ENCODE results near the gene HMHB1. TPM values are rescaled to one million over a fixed set of nuclear protein-coding genes. Genes with fewer than 3 reads are reported as not detected.

The HMHB1 gene
- total and polyA plus RNA-seq, 9 of the 15 experiments (the other 6 are each of a cell fraction or from before 2014, with no cell fraction given), result not detected

DNA sequence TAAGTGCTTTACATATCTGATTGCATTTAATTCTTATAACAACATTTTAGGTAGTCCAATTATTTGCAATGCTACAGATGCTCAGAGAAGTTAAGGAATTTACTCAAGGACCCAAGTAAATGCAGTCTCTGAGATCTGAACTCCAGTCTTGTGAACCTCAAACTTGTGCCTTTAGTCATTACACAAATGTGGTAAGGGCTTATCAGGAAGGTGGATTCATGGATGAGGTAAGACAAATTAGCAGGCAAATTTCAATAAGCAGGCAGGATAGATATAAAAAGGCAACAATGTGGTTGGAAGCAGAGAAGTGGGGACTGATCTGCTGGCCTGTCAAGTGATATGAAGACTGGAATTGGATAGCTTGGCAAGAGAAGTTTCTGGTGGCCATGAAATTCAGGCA is 29.5 kb downstream of the HMHB1 start (continued):
- TF ChIP-seq, protein P1, sequence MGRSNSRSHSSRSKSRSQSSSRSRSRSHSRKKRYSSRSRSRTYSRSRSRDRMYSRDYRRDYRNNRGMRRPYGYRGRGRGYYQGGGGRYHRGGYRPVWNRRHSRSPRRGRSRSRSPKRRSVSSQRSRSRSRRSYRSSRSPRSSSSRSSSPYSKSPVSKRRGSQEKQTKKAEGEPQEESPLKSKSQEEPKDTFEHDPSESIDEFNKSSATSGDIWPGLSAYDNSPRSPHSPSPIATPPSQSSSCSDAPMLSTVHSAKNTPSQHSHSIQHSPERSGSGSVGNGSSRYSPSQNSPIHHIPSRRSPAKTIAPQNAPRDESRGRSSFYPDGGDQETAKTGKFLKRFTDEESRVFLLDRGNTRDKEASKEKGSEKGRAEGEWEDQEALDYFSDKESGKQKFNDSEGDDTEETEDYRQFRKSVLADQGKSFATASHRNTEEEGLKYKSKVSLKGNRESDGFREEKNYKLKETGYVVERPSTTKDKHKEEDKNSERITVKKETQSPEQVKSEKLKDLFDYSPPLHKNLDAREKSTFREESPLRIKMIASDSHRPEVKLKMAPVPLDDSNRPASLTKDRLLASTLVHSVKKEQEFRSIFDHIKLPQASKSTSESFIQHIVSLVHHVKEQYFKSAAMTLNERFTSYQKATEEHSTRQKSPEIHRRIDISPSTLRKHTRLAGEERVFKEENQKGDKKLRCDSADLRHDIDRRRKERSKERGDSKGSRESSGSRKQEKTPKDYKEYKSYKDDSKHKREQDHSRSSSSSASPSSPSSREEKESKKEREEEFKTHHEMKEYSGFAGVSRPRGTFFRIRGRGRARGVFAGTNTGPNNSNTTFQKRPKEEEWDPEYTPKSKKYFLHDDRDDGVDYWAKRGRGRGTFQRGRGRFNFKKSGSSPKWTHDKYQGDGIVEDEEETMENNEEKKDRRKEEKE (IDR thresholded peaks at IDR 0.05; ENCODE audit: borderline replicate concordance in 1 of 2, control insufficient read depth in 1 of 2, low read depth in 2 of 2, low read length in 1 of 2), result no peak
- TF ChIP-seq TAF7 (tag; IDR thresholded peaks at IDR 0.05) (no peak), PHF20 (IDR thresholded peaks at IDR 0.05; ENCODE audit: partially characterized antibody) (no peak)

DNA sequence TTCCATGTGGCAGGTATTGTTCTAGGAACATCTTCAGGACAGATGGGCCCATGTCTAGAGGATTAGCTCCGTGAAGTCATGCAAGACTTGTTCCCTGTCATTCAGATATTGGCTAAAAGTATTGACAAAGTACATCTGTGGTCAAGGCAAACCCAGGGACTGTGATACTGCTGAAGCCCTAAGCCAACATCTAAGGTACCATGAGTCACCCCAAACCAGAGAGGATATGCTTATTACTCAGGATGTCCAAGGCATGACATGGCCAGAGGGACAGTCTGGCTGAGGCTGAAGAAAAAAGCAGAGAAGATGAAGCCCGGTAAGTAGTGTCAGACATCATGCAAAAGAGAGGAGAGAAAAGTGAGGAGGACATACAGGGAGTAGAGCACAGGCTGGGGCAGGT is 31.0 kb downstream of the HMHB1 start:
- ATAC-seq (no peak), FAIRE-seq (no peak), DNase-seq (ENCODE audit: extremely low read depth in 1 of 4, low spot score in 3 of 4) (no peak)
- Histone ChIP-seq H3K9me1 (ENCODE audit: control insufficient read depth, insufficient read depth, low read length) (no peaks in the 10 kb centered on the region), H3K9me3 (replicated peaks; ENCODE audit: control insufficient read depth, insufficient read depth, low read depth, low read length) (no peaks in the 10 kb centered on the region), H3K4me2 (ENCODE audit: insufficient read depth, low read length) (no peak overlapping the region), H3K4me1 (replicated peaks in 1 of 2; ENCODE audit: control insufficient read depth in 2 of 2, insufficient read depth in 2 of 2, low read length in 2 of 2) (no peaks in the 10 kb centered on the region), H2AFZ (ENCODE audit: low read depth, low read length) (no peak overlapping the region), H3K4me3 (no peak overlapping the region), H3K9ac (ENCODE audit: insufficient read depth in 1 of 2, low read depth in 2 of 2, low read length in 2 of 2) (no peak overlapping the region), H3K79me2 (ENCODE audit: control insufficient read depth, insufficient read depth, low read length) (no peaks in the 10 kb centered on the region), H3K36me3 (ENCODE audit: control insufficient read depth, insufficient read depth, low read length) (no peaks in the 10 kb centered on the region), H4K20me1 (replicated peaks; ENCODE audit: control insufficient read depth, insufficient read depth, low read length) (no peaks in the 10 kb centered on the region), H3K27me3 (ENCODE audit: control insufficient read depth in 2 of 2, insufficient read depth in 2 of 2, low read length in 2 of 2) (no peaks in the 10 kb centered on the region), H3K27ac (ENCODE audit: extremely low read depth, low read depth, low read length) (no peak overlapping the region)
- ChIA-PET POLR2A (no interaction called here), CTCF (ENCODE audit: low intra/inter-chr PET ratio) (no interaction called here)
- intact Hi-C loops (cut with micrococcal nuclease), result no loop called here
- in situ Hi-C loops (cut with MboI), result no loop called here
- BruUV-seq (replicated peaks), result no TSS peak
- 0% methylated on average over 2 of the region's 2 CpGs for WGBS (ENCODE audit: insufficient coverage, low coverage, missing lambda C conversion rate)
- TF ChIP-seq, protein P2, sequence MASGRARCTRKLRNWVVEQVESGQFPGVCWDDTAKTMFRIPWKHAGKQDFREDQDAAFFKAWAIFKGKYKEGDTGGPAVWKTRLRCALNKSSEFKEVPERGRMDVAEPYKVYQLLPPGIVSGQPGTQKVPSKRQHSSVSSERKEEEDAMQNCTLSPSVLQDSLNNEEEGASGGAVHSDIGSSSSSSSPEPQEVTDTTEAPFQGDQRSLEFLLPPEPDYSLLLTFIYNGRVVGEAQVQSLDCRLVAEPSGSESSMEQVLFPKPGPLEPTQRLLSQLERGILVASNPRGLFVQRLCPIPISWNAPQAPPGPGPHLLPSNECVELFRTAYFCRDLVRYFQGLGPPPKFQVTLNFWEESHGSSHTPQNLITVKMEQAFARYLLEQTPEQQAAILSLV (tag; IDR thresholded peaks at IDR 0.05), result no peak
- TF ChIP-seq POLR2G (IDR thresholded peaks at IDR 0.05; ENCODE audit: low read depth, low read length) (no peak), EHMT2 (IDR thresholded peaks at IDR 0.05) (no peak), PHF8 (IDR thresholded peaks at IDR 0.05; ENCODE audit: borderline replicate concordance, low read length) (no peak), BMI1 (IDR thresholded peaks at IDR 0.05; ENCODE audit: low read length) (no peak), NFIC (IDR thresholded peaks at IDR 0.05) (no peak), FOXA1 (IDR thresholded peaks at IDR 0.05; ENCODE audit: borderline replicate concordance) (no peak), ZNF561 (CRISPR knock-in tag; conservative IDR thresholded peaks at IDR 0.05) (no peak), ZNF76 (CRISPR knock-in tag; IDR thresholded peaks at IDR 0.05; ENCODE audit: borderline replicate concordance) (no peak), TOE1 (IDR thresholded peaks at IDR 0.05; ENCODE audit: borderline replicate concordance) (no peak), TOE1 (CRISPR knock-in tag; IDR thresholded peaks at IDR 0.05; ENCODE audit: borderline replicate concordance, low read depth) (no peak)
- TF ChIP-seq, protein P3, sequence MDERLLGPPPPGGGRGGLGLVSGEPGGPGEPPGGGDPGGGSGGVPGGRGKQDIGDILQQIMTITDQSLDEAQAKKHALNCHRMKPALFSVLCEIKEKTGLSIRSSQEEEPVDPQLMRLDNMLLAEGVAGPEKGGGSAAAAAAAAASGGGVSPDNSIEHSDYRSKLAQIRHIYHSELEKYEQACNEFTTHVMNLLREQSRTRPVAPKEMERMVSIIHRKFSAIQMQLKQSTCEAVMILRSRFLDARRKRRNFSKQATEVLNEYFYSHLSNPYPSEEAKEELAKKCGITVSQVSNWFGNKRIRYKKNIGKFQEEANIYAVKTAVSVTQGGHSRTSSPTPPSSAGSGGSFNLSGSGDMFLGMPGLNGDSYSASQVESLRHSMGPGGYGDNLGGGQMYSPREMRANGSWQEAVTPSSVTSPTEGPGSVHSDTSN (CRISPR knock-in tag; IDR thresholded peaks at IDR 0.05; ENCODE audit: low read depth), result no peak
- TF ChIP-seq, protein P3 (tag; conservative IDR thresholded peaks at IDR 0.05; ENCODE audit: low read depth), result no peak

Data from K562 (cell line).